Body of pancreas (tissue), 4 donors: ENCODE measurements around the gene TAF6.

ENCODE experiments used
- CTCF ChIP-seq, 7 experiments: fragments of 450-650 bp in 4 of 7; fragments of 200-600 bp in 3 of 7; sonication (generic) in 3 of 7; IDR thresholded peaks; one replicate each; pipeline ENCODE4 v1.5.1; 2016 to 2019; ENCODE audit warnings: antibody characterized with exemption in 7 of 7
- POLR2A ChIP-seq, 3 donors: fragments of 450-650 bp; IDR thresholded peaks; one replicate each; pipeline ENCODE4 v1.6.1; 2016; ENCODE audit warnings: antibody characterized with exemption in 3 of 3, mild to moderate bottlenecking in 2 of 3

- TF ChIP-seq CTCF (IDR thresholded peaks at IDR 0.05) (no peak), POLR2A (IDR thresholded peaks at IDR 0.05) (no peak)
These were observed 628 bp downstream of the TAF6 start for GRCh38 chr7:100118388-100119071.
